Measurements from ENCODE around the gene PRKN.
"Not testable (repeated sequence)": the region's sequence is repeated elsewhere in the genome, so short reads cannot be mapped to it uniquely, and the experiment has no call there.

Gene PRKN

GRCh38 chr6:161348628-161348994, 1379.0 kb downstream of the PRKN start:
- DNase-seq (ENCODE audit: low spot score): no peak

- no peak for DNase-seq (ENCODE audit: low spot score)
These were observed 1379.5 kb downstream of the PRKN start for GRCh38 chr6:161347988-161348627.

- DNase-seq (ENCODE audit: low spot score): no peak
These were observed 1380.4 kb downstream of the PRKN start for GRCh38 chr6:161347125-161347524.

GRCh38 chr6:161346717-161347116, 1380.8 kb downstream of the PRKN start:
- no peak for DNase-seq (ENCODE audit: low spot score)

- no peak for DNase-seq (ENCODE audit: low spot score)
These were observed 1382.9 kb downstream of the PRKN start for GRCh38 chr6:161344626-161345025.

GRCh38 chr6:161342039-161342438, 1385.5 kb downstream of the PRKN start:
- DNase-seq (ENCODE audit: low spot score): no peak

- no peak for DNase-seq (ENCODE audit: low spot score)
These were observed 1385.9 kb downstream of the PRKN start for GRCh38 chr6:161341638-161342037.

- no peak for DNase-seq (ENCODE audit: low spot score)
These were observed 1389.6 kb downstream of the PRKN start for GRCh38 chr6:161338015-161338414.

- DNase-seq (ENCODE audit: low spot score): no peak
These were observed 1391.1 kb downstream of the PRKN start for GRCh38 chr6:161336479-161336878.

GRCh38 chr6:161333410-161333809, 1394.2 kb downstream of the PRKN start:
- no peak for DNase-seq (ENCODE audit: low spot score)

GRCh38 chr6:161331402-161332081, 1396.0 kb downstream of the PRKN start:
- not testable (repeated sequence) for DNase-seq (ENCODE audit: low spot score)

- DNase-seq (ENCODE audit: low spot score): no peak
These were observed 1400.1 kb downstream of the PRKN start for GRCh38 chr6:161327360-161327953.

GRCh38 chr6:161319231-161319630, 1408.3 kb downstream of the PRKN start:
- no peak for DNase-seq (ENCODE audit: low spot score)

GRCh38 chr6:161318456-161318855, 1409.1 kb downstream of the PRKN start:
- DNase-seq (ENCODE audit: low spot score): no peak

- no peak for DNase-seq (ENCODE audit: low spot score)
These were observed 1411.0 kb downstream of the PRKN start for GRCh38 chr6:161316531-161316930.

- not testable (repeated sequence) for DNase-seq (ENCODE audit: low spot score)
These were observed 1412.2 kb downstream of the PRKN start for GRCh38 chr6:161315246-161315917.

GRCh38 chr6:161314541-161315245, 1412.9 kb downstream of the PRKN start:
- not testable (repeated sequence) for DNase-seq (ENCODE audit: low spot score)

- no peak for DNase-seq (ENCODE audit: low spot score)
These were observed 1413.5 kb downstream of the PRKN start for GRCh38 chr6:161313940-161314509.

- DNase-seq (ENCODE audit: low spot score): not testable (repeated sequence)
These were observed 1414.1 kb downstream of the PRKN start for GRCh38 chr6:161313475-161313874.

- DNase-seq (ENCODE audit: low spot score): not testable (repeated sequence)
These were observed 1417.8 kb downstream of the PRKN start for GRCh38 chr6:161309774-161310173.

- DNase-seq (ENCODE audit: low spot score): no peak
These were observed 1419.4 kb downstream of the PRKN start for GRCh38 chr6:161308075-161308655.
